NCI-H748 treated with DMSO at 0.1 percent for 48 hours (cell line): ENCODE results near the gene GPX5.

ENCODE experiments used
- DNase-seq: peaks from one replicate; lab custom pipeline; 2025; lab: John Stamatoyannopoulos, UW

GPX5 gene

GRCh38 chr6:28558629-28559028, 32.9 kb downstream of the GPX5 start:
- DNase-seq, result peak; percentile 38

GRCh38 chr6:28563430-28564095, 37.9 kb downstream of the GPX5 start:
- DNase-seq, result peak; percentile 20

GRCh38 chr6:28565823-28566526, 40.3 kb downstream of the GPX5 start:
- no peak for DNase-seq

GRCh38 chr6:28566527-28567252, 41.0 kb downstream of the GPX5 start:
- no peak for DNase-seq

GRCh38 chr6:28567506-28567905, 41.8 kb downstream of the GPX5 start:
- no peak for DNase-seq

GRCh38 chr6:28568515-28569108, 42.9 kb downstream of the GPX5 start:
- no peak for DNase-seq

- DNase-seq, result no peak
Measured at GRCh38 chr6:28569748-28570147, 44.1 kb downstream of the GPX5 start.

- no peak for DNase-seq
Measured at GRCh38 chr6:28580475-28580874, 54.8 kb downstream of the GPX5 start.

- DNase-seq, result no peak
Measured at GRCh38 chr6:28583463-28583862, 57.8 kb downstream of the GPX5 start.
